ENCODE measurements around the gene SHOX. TPM values are rescaled to one million over a fixed set of nuclear protein-coding genes. Genes with fewer than 3 reads are reported as not detected.

The SHOX gene
- total and polyA plus RNA-seq, 2 donors (not counting 1 experiment from before 2014, with no cell fraction given), result not detected

GRCh38 chrX:652341-652741, 21.8 kb downstream of the SHOX start:
- Histone ChIP-seq H3K36me3 (ENCODE audit: control insufficient read depth, insufficient read depth, low read length) (no peaks in the 10 kb centered on the region), H3K4me2 (ENCODE audit: extremely low read depth, insufficient read depth, low read length) (no peak overlapping the region), H3K27me3 (ENCODE audit: control insufficient read depth, insufficient read depth, low read length) (no peaks in the 10 kb centered on the region), H3K27ac (ENCODE audit: insufficient read depth, low read length) (no peak overlapping the region), H3K4me1 (ENCODE audit: control insufficient read depth, extremely low read depth, insufficient read depth, low read length) (no peaks in the 10 kb centered on the region), H3K79me2 (ENCODE audit: control insufficient read depth, insufficient read depth, low read length) (no peaks in the 10 kb centered on the region), H2AFZ (ENCODE audit: low read length) (no peak overlapping the region), H3K9me3 (ENCODE audit: control insufficient read depth, insufficient read depth, low read depth, low read length) (no peaks in the 10 kb centered on the region), H3K9ac (ENCODE audit: insufficient read depth, low read length) (no peak overlapping the region), H4K20me1 (ENCODE audit: control insufficient read depth, extremely low read depth, insufficient read depth, low read length) (no peaks in the 10 kb centered on the region), H3K4me3 (replicated peaks in 1 of 4; ENCODE audit: control extremely low read depth in 1 of 4, insufficient read depth in 1 of 4, low read depth in 3 of 4, low read length in 4 of 4) (no peak overlapping the region)
- TF ChIP-seq CTCF (conservative IDR thresholded peaks at IDR 0.05 in 1 of 2, IDR thresholded peaks at IDR 0.05 in 1 of 2; ENCODE audit: low read depth in 1 of 2, low read length in 2 of 2) (no peak), EZH2 (IDR thresholded peaks at IDR 0.05; ENCODE audit: low read length, missing control alignments) (no peak)
- DNase-seq (ENCODE audit: low read depth in 2 of 2), result no peak

GRCh38 chrX:653306-653705, 22.7 kb downstream of the SHOX start:
- no peaks in the 10 kb centered on the region for H3K4me1 ChIP-seq (ENCODE audit: control insufficient read depth, extremely low read depth, insufficient read depth, low read length)
- no peaks in the 10 kb centered on the region for H3K9me3 ChIP-seq (ENCODE audit: control insufficient read depth, insufficient read depth, low read depth, low read length)
- no peak overlapping the region for H3K9ac ChIP-seq (ENCODE audit: insufficient read depth, low read length)
- H3K4me2 ChIP-seq (ENCODE audit: extremely low read depth, insufficient read depth, low read length), result no peak overlapping the region
- H3K27me3 ChIP-seq (ENCODE audit: control insufficient read depth, insufficient read depth, low read length), result no peaks in the 10 kb centered on the region
- no peak overlapping the region for H3K4me3 ChIP-seq (replicated peaks in 1 of 4; ENCODE audit: control extremely low read depth in 1 of 4, insufficient read depth in 1 of 4, low read depth in 3 of 4, low read length in 4 of 4)
- no peaks in the 10 kb centered on the region for H4K20me1 ChIP-seq (ENCODE audit: control insufficient read depth, extremely low read depth, insufficient read depth, low read length)
- H3K36me3 ChIP-seq (ENCODE audit: control insufficient read depth, insufficient read depth, low read length), result no peaks in the 10 kb centered on the region
- no peak overlapping the region for H2AFZ ChIP-seq (ENCODE audit: low read length)
- no peak overlapping the region for H3K27ac ChIP-seq (ENCODE audit: insufficient read depth, low read length)
- TF ChIP-seq CTCF (conservative IDR thresholded peaks at IDR 0.05 in 1 of 2, IDR thresholded peaks at IDR 0.05 in 1 of 2; ENCODE audit: low read depth in 1 of 2, low read length in 2 of 2) (no peak), EZH2 (IDR thresholded peaks at IDR 0.05; ENCODE audit: low read length, missing control alignments) (no peak)
- no peaks in the 10 kb centered on the region for H3K79me2 ChIP-seq (ENCODE audit: control insufficient read depth, insufficient read depth, low read length)
- DNase-seq (ENCODE audit: low read depth in 2 of 2), result no peak

GRCh38 chrX:661154-661553, 30.6 kb downstream of the SHOX start:
- no peaks in the 10 kb centered on the region for H3K36me3 ChIP-seq (ENCODE audit: control insufficient read depth, insufficient read depth, low read length)
- H3K79me2 ChIP-seq (ENCODE audit: control insufficient read depth, insufficient read depth, low read length), result no peaks in the 10 kb centered on the region
- H3K9ac ChIP-seq (ENCODE audit: insufficient read depth, low read length), result no peak overlapping the region
- H2AFZ ChIP-seq (ENCODE audit: low read length), result no peak overlapping the region
- H3K4me1 ChIP-seq (ENCODE audit: control insufficient read depth, extremely low read depth, insufficient read depth, low read length), result no peaks in the 10 kb centered on the region
- no peaks in the 10 kb centered on the region for H3K9me3 ChIP-seq (ENCODE audit: control insufficient read depth, insufficient read depth, low read depth, low read length)
- H3K27me3 ChIP-seq (ENCODE audit: control insufficient read depth, insufficient read depth, low read length), result no peaks in the 10 kb centered on the region
- H4K20me1 ChIP-seq (ENCODE audit: control insufficient read depth, extremely low read depth, insufficient read depth, low read length), result no peaks in the 10 kb centered on the region
- TF ChIP-seq EZH2 (IDR thresholded peaks at IDR 0.05; ENCODE audit: low read length, missing control alignments) (no peak), CTCF (conservative IDR thresholded peaks at IDR 0.05 in 1 of 2, IDR thresholded peaks at IDR 0.05 in 1 of 2; ENCODE audit: low read depth in 1 of 2, low read length in 2 of 2) (no peak)
- H3K4me2 ChIP-seq (ENCODE audit: extremely low read depth, insufficient read depth, low read length), result no peak overlapping the region
- no peak overlapping the region for H3K27ac ChIP-seq (ENCODE audit: insufficient read depth, low read length)
- DNase-seq (ENCODE audit: low read depth in 2 of 2), result no peak
- no peak overlapping the region for H3K4me3 ChIP-seq (replicated peaks in 1 of 4; ENCODE audit: control extremely low read depth in 1 of 4, insufficient read depth in 1 of 4, low read depth in 3 of 4, low read length in 4 of 4)

All from fibroblast of lung (primary cell).